Progenitor cell of endocrine pancreas (in vitro differentiated cells): Measurements from ENCODE around the gene SEC14L5. TPM values are rescaled to one million over a fixed set of nuclear protein-coding genes. Genes with fewer than 3 reads are reported as not detected.

Source experiments
- DNase-seq: peaks from one replicate; pipeline ENCODE4 v3.0.0; 2021; ENCODE audit warnings: low spot score; ENCODE audit not compliant: unreplicated experiment
- H3K27ac Mint-ChIP-seq: 2 replicates; pipeline ENCODE4 v1.8.0; 2021; ENCODE audit warnings: mild to moderate bottlenecking, moderate library complexity, mixed read lengths
- H3K27me3 Mint-ChIP-seq: 2 replicates; pipeline ENCODE4 v1.8.0; 2021; ENCODE audit warnings: mixed read lengths
- H3K36me3 Mint-ChIP-seq: 2 replicates; pipeline ENCODE4 v1.8.0; 2022; ENCODE audit warnings: mixed read lengths; ENCODE audit not compliant: insufficient read depth
- H3K4me1 Mint-ChIP-seq: 2 replicates; pipeline ENCODE4 v1.8.0; 2021; ENCODE audit warnings: low read depth, mixed read lengths
- H3K4me3 Mint-ChIP-seq: 2 replicates; pipeline ENCODE4 v1.8.0; 2021; ENCODE audit warnings: low read depth, mild to moderate bottlenecking, moderate library complexity, mixed read lengths
- H3K9me3 Mint-ChIP-seq: 2 replicates; pipeline ENCODE4 v1.8.0; 2021; ENCODE audit warnings: low read depth, mixed read lengths
- CTCF ChIP-seq: fragments of 200-600 bp; sonication (generic); IDR thresholded peaks from one replicate; pipeline ENCODE4 v1.5.0; 2021; ENCODE audit warnings: antibody characterized with exemption, mild to moderate bottlenecking; ENCODE audit not compliant: unreplicated experiment
- total RNA-seq: library from RNA; stranded (reverse); gene quantifications from 2 replicates; pipeline ENCODE4 v1.2.1, GENCODE V29; 2021

SEC14L5 gene
- total RNA-seq, 1 donor from 2014 or later, result 2.1 TPM

GRCh38 chr16:5008311-5008731 lies 50.2 kb downstream of the SEC14L5 start:
- no peak overlapping the region for H3K4me3 Mint-ChIP-seq
- H3K27ac Mint-ChIP-seq, result no peak overlapping the region
- no peaks in the 10 kb centered on the region for H3K9me3 Mint-ChIP-seq
- H3K4me1 Mint-ChIP-seq, result no peaks in the 10 kb centered on the region
- no peak for DNase-seq
- peaks cover 21% of the 10 kb centered on the region for H3K27me3 Mint-ChIP-seq
- no peaks in the 10 kb centered on the region for H3K36me3 Mint-ChIP-seq
- no peak for TF ChIP-seq CTCF

- no peak for DNase-seq
- peak; percentile 13 for TF ChIP-seq CTCF
- peaks cover 15% of the 10 kb centered on the region for H3K27me3 Mint-ChIP-seq
- no peak overlapping the region for H3K4me3 Mint-ChIP-seq
- no peaks in the 10 kb centered on the region for H3K36me3 Mint-ChIP-seq
- no peak overlapping the region for H3K27ac Mint-ChIP-seq
- no peaks in the 10 kb centered on the region for H3K4me1 Mint-ChIP-seq
- H3K9me3 Mint-ChIP-seq, result no peaks in the 10 kb centered on the region
Measured at GRCh38 chr16:5010576-5011329, 52.6 kb downstream of the SEC14L5 start.

- peaks cover 15% of the 10 kb centered on the region for H3K27me3 Mint-ChIP-seq
- H3K27ac Mint-ChIP-seq, result no peak overlapping the region
- no peak for DNase-seq
- no peaks in the 10 kb centered on the region for H3K36me3 Mint-ChIP-seq
- TF ChIP-seq CTCF, result no peak
- no peaks in the 10 kb centered on the region for H3K9me3 Mint-ChIP-seq
- no peak overlapping the region for H3K4me3 Mint-ChIP-seq
- no peaks in the 10 kb centered on the region for H3K4me1 Mint-ChIP-seq
Measured at GRCh38 chr16:5011637-5012036, 53.5 kb downstream of the SEC14L5 start.

GRCh38 chr16:5012887-5013286 lies 54.8 kb downstream of the SEC14L5 start:
- no peaks in the 10 kb centered on the region for H3K4me1 Mint-ChIP-seq
- no peak overlapping the region for H3K27ac Mint-ChIP-seq
- DNase-seq, result no peak
- peaks cover 15% of the 10 kb centered on the region for H3K27me3 Mint-ChIP-seq
- no peak overlapping the region for H3K4me3 Mint-ChIP-seq
- no peaks in the 10 kb centered on the region for H3K9me3 Mint-ChIP-seq
- no peaks in the 10 kb centered on the region for H3K36me3 Mint-ChIP-seq
- no peak for TF ChIP-seq CTCF

GRCh38 chr16:5015351-5015750 lies 57.2 kb downstream of the SEC14L5 start:
- Mint-ChIP-seq H3K27me3 (peaks cover 14% of the 10 kb centered on the region), H3K9me3 (no peaks in the 10 kb centered on the region), H3K36me3 (no peaks in the 10 kb centered on the region), H3K4me1 (no peaks in the 10 kb centered on the region), H3K4me3 (no peak overlapping the region), H3K27ac (no peak overlapping the region)
- DNase-seq, result no peak
- TF ChIP-seq CTCF, result no peak
